Stimulated activated CD8-positive, alpha-beta memory T cell treated with anti-CD3 and anti-CD28 coated beads, Interleukin-15, amount 100 ng/mL, for 4 hours (primary cell): ENCODE results near the gene DNMT3L.
"Not testable (repeated sequence)": the region's sequence is repeated elsewhere in the genome, so short reads cannot be mapped to it uniquely, and the experiment has no call there.

Experiments used
- DNase-seq, 2 donors: peaks; one replicate each; pipeline ENCODE4 v3.0.0-alpha.2; 2020; ENCODE audit warnings: low read depth in 2 of 2

DNMT3L gene

GRCh38 chr21:44197156-44197516 lies 64.6 kb downstream of the DNMT3L start:
- DNase-seq = not testable (repeated sequence)
